B cell (primary cell): ENCODE data around the gene EDN1.

Experiments used
- EZH2 ChIP-seq: IDR thresholded peaks from 2 replicates; pipeline ENCODE4 v1.6.1; 2012; ENCODE audit warnings: borderline replicate concordance, low read depth, mild to moderate bottlenecking, moderate library complexity, low read length; ENCODE audit not compliant: insufficient read depth, poor library complexity, severe bottlenecking
- TF ChIP-seq, protein P1 (sequence below): fragments of 200-600 bp; IDR thresholded peaks from one replicate; pipeline ENCODE4 v1.8.0; 2022; ENCODE audit warnings: antibody characterized with exemption, mild to moderate bottlenecking

DNA sequence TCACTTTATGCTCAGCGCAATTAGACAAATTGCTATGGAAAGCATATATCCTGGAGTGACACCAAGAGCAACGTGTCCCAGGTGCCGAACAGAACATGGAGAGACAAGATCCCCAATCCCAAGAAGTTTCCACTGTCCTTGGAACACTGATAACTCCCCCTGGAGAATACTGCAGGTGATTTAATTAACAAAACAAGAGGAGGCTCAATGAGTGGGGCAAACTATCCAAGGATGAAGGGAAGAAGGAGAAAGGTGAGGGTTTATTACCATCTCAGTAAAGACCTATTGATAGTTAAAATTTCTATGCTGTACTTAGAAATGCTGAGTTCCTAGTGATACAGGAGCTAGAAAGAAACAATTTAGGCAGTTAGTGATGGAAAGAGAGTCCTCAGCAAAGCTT, 35.7 kb downstream of the EDN1 start:
- TF ChIP-seq, protein P1, sequence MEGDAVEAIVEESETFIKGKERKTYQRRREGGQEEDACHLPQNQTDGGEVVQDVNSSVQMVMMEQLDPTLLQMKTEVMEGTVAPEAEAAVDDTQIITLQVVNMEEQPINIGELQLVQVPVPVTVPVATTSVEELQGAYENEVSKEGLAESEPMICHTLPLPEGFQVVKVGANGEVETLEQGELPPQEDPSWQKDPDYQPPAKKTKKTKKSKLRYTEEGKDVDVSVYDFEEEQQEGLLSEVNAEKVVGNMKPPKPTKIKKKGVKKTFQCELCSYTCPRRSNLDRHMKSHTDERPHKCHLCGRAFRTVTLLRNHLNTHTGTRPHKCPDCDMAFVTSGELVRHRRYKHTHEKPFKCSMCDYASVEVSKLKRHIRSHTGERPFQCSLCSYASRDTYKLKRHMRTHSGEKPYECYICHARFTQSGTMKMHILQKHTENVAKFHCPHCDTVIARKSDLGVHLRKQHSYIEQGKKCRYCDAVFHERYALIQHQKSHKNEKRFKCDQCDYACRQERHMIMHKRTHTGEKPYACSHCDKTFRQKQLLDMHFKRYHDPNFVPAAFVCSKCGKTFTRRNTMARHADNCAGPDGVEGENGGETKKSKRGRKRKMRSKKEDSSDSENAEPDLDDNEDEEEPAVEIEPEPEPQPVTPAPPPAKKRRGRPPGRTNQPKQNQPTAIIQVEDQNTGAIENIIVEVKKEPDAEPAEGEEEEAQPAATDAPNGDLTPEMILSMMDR, result no peak
- no peak for TF ChIP-seq EZH2
